Breast epithelium (tissue), 3 donors: ENCODE data around the gene DCLRE1C.

Experiments
- CTCF ChIP-seq, 3 donors: fragments of 450-650 bp; IDR thresholded peaks; one replicate each; pipeline ENCODE4 v1.5.1; 2016 to 2017; ENCODE audit warnings: antibody characterized with exemption in 3 of 3, mild to moderate bottlenecking in 3 of 3, moderate library complexity in 3 of 3
- POLR2A ChIP-seq: fragments of 450-650 bp; IDR thresholded peaks from one replicate; pipeline ENCODE4 v1.6.1; 2016; ENCODE audit warnings: antibody characterized with exemption, mild to moderate bottlenecking, moderate library complexity
- POLR2AphosphoS5 ChIP-seq, 3 donors: sonication (generic); formaldehyde crosslinking; IDR thresholded peaks; one replicate each; pipeline ENCODE4 v1.6.1; 2017; ENCODE audit warnings: antibody characterized with exemption in 3 of 3

- TF ChIP-seq CTCF (IDR thresholded peaks at IDR 0.05) (no peak), POLR2A (no peak), POLR2AphosphoS5 (IDR thresholded peaks at IDR 0.05) (no peak)
Measured at GRCh38 chr10:14876764-14877163, 77.1 kb downstream of the DCLRE1C start.
